ENCODE results near the gene ZBTB14.

ZBTB14 gene

DNA sequence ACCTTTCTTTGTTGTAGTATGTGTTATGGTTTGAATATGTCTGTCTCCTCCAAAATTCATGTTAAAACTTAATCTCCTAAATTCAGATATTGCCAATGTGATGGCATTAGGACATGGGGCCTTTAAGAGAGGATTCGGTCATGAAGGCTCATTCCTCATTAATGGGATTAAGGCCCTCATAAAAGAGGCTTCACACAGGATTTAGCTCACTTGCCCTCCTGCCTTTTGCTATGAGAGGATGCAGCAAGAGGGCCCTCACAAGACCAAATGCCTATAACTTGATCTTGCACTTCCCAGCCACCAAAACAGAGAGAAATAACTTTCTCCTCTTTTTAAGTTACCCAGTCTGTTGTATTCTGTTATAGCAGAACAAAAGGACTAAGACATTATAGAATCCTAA, 19.7 kb downstream of the ZBTB14 start:
- H3K4me3 ChIP-seq (ENCODE audit: low read length), result no peak overlapping the region
- no peak for DNase-seq (ENCODE audit: low read depth)
- TF ChIP-seq, protein P1, sequence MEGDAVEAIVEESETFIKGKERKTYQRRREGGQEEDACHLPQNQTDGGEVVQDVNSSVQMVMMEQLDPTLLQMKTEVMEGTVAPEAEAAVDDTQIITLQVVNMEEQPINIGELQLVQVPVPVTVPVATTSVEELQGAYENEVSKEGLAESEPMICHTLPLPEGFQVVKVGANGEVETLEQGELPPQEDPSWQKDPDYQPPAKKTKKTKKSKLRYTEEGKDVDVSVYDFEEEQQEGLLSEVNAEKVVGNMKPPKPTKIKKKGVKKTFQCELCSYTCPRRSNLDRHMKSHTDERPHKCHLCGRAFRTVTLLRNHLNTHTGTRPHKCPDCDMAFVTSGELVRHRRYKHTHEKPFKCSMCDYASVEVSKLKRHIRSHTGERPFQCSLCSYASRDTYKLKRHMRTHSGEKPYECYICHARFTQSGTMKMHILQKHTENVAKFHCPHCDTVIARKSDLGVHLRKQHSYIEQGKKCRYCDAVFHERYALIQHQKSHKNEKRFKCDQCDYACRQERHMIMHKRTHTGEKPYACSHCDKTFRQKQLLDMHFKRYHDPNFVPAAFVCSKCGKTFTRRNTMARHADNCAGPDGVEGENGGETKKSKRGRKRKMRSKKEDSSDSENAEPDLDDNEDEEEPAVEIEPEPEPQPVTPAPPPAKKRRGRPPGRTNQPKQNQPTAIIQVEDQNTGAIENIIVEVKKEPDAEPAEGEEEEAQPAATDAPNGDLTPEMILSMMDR (conservative IDR thresholded peaks at IDR 0.05; ENCODE audit: low read depth, low read length), result no peak

DNA sequence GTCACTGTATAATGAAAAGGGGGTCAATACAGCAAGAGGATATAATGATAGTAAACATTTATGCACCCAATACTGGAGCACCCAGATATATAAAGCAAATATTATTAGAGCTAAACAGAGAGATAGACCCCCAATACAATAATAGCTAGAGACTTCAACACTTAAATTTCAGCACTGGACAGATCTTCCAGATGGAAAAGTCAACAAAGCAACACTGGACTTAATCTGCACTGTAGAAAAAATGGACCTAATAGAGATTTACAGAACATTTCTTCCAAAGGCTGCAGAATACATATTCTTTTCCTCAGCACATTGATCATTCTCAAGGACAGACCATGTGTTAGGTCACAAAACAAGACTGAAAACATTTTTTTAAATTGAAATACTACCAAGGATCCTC, 26.7 kb downstream of the ZBTB14 start:
- H3K4me3 ChIP-seq (ENCODE audit: low read length), result no peak overlapping the region
- TF ChIP-seq, protein P1 (conservative IDR thresholded peaks at IDR 0.05; ENCODE audit: low read depth, low read length), result no peak
- no peak for DNase-seq (ENCODE audit: low read depth)

DNA sequence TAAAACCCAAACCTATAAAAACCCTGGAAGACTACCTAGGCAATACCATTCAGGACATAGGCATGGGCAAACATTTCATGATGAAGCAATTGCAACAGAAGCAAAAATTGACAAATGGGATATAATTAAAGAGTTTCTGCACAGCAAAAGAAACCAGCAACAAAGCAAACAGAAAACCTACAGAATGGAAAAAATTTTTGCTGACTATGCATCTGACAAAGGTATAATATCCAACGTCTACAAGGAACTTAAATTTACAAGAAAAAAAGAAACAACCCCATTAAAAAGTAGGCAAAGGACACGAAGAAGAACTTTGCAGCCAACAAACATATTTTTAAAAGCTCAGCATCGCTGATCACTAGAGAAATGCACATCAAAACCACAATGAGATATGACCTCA, 28.8 kb downstream of the ZBTB14 start:
- DNase-seq (ENCODE audit: low read depth), result no peak
- TF ChIP-seq, protein P1 (conservative IDR thresholded peaks at IDR 0.05; ENCODE audit: low read depth, low read length), result no peak
- H3K4me3 ChIP-seq (ENCODE audit: low read length), result no peak overlapping the region

GRCh38 chr18:5253910-5254309, 41.6 kb downstream of the ZBTB14 start:
- no peak for DNase-seq (ENCODE audit: low read depth)
- no peak overlapping the region for H3K4me3 ChIP-seq (ENCODE audit: low read length)
- TF ChIP-seq, protein P1 (conservative IDR thresholded peaks at IDR 0.05; ENCODE audit: low read depth, low read length), result no peak

DNA sequence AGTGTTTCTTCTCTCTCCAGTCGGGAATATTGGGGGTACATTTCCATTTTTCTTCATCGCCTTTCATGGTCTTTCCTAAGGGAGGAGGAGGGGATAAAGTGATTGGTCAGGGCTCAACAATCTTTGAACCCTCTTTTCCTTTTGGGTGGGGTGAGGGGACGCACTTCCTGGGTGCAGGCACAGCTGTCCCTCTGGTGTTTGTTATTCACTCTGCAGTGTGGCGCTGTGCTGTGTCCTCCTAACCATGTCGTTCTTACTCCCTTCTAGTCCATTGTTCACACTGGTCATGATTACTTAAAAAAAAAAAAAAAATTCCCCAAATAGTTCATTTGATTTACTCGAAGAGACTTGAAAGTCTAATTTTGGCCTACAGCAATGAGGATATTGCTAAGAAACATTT, 44.4 kb downstream of the ZBTB14 start:
- no peak overlapping the region for H3K4me3 ChIP-seq (ENCODE audit: low read length)
- TF ChIP-seq, protein P1 (conservative IDR thresholded peaks at IDR 0.05; ENCODE audit: low read depth, low read length), result no peak
- DNase-seq (ENCODE audit: low read depth), result no peak

GRCh38 chr18:5250603-5251002, 44.9 kb downstream of the ZBTB14 start:
- TF ChIP-seq, protein P1 (conservative IDR thresholded peaks at IDR 0.05; ENCODE audit: low read depth, low read length), result no peak
- H3K4me3 ChIP-seq (ENCODE audit: low read length), result no peak overlapping the region
- DNase-seq (ENCODE audit: low read depth), result no peak

DNA sequence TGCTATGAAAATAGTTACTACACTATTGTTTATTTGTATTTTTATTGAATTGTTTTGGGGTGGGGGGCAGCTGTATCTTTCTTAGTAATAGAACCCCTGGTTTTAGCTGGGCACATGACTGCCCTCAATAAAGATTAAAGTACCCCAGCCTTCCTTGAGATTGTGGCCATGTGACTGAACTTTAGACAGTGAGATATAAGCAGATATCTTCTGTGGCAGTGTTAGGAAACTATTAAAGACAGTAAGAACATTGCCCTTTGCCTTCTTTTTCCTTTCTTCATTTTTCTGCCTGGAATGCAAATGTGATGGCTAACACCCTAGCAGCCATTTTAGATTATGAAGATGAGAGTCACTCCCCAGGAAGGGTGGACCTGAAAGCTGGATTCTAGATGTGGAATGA, 50.6 kb downstream of the ZBTB14 start:
- TF ChIP-seq, protein P1 (conservative IDR thresholded peaks at IDR 0.05; ENCODE audit: low read depth, low read length), result no peak
- H3K4me3 ChIP-seq (ENCODE audit: low read length), result no peak overlapping the region
- DNase-seq (ENCODE audit: low read depth), result no peak

Data from retinal pigment epithelial cell (primary cell).